Measurements from ENCODE around the gene SWT1.

SWT1 gene

DNA sequence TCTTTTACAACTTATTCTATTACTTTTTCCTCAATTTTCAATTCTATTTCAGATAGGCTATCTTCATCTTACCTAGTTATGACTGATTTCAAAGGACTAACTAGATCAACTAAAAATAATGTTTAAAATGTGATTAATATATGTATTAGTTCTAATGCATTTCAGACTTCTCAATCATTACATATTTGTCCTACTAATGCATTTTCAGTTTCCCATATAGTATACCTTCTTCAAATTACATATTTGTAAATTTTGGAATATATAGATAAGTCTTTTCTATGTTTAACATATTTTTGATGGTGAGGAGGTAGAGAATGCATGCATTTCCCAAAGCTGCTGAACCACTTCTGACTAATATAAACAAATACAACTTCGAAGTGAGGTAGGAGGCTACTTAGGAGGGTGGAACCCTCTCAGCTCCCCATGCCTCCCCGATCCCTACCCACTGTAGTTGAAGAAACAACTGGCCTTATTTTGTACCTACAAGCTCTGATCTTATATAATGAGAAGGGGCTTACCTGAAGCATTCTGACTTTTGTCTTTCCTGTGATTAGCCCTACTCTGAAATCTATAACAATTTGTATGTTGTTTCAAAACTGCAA is 2.0 kb upstream of the SWT1 start:
- peak; percentile 13 for DNase-seq (ENCODE audit: low read depth)
- peak overlapping the region; percentile 82 for H3K4me3 ChIP-seq (ENCODE audit: low read depth, low read length)
- TF ChIP-seq, protein P1, sequence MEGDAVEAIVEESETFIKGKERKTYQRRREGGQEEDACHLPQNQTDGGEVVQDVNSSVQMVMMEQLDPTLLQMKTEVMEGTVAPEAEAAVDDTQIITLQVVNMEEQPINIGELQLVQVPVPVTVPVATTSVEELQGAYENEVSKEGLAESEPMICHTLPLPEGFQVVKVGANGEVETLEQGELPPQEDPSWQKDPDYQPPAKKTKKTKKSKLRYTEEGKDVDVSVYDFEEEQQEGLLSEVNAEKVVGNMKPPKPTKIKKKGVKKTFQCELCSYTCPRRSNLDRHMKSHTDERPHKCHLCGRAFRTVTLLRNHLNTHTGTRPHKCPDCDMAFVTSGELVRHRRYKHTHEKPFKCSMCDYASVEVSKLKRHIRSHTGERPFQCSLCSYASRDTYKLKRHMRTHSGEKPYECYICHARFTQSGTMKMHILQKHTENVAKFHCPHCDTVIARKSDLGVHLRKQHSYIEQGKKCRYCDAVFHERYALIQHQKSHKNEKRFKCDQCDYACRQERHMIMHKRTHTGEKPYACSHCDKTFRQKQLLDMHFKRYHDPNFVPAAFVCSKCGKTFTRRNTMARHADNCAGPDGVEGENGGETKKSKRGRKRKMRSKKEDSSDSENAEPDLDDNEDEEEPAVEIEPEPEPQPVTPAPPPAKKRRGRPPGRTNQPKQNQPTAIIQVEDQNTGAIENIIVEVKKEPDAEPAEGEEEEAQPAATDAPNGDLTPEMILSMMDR (IDR thresholded peaks at IDR 0.05; ENCODE audit: insufficient read depth, low read depth, low read length, missing control alignments), result no peak

DNA sequence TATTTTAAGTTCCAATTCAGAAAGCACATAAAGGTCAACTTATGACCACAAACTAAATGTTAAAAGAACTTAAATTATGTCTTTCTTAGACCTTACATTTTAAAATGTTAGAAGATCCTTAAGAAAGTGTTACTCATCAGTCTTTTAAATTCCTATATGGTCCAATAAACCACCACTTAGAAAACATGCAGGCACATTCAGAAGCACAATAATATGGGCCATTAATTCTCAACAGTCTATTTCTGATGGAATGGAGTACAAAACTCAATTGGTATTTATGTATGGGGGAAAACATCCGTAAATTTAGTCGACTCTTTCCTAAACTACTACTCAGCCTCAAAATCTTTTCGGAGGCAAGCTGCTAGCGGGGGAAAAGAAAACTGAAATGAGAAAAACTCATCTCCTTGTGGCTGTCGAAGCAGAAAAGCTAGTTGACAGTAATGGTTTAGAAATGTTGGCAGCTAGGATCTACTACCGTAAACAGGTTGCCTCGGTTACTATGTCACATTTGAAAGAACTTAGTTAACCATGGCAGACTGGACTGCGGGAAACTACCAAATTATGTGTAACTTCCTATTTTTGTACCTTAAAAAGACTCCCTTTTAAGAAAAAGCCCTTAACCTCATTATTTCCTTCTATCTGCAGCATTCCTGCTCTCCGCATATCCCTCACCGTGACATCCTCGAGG is 1.2 kb upstream of the SWT1 start:
- H3K4me3 ChIP-seq (ENCODE audit: low read depth, low read length), result peak overlapping the region; percentile 82
- DNase-seq (ENCODE audit: low read depth), result peak; percentile 55
- TF ChIP-seq, protein P1 (IDR thresholded peaks at IDR 0.05; ENCODE audit: insufficient read depth, low read depth, low read length, missing control alignments), result no peak

DNA sequence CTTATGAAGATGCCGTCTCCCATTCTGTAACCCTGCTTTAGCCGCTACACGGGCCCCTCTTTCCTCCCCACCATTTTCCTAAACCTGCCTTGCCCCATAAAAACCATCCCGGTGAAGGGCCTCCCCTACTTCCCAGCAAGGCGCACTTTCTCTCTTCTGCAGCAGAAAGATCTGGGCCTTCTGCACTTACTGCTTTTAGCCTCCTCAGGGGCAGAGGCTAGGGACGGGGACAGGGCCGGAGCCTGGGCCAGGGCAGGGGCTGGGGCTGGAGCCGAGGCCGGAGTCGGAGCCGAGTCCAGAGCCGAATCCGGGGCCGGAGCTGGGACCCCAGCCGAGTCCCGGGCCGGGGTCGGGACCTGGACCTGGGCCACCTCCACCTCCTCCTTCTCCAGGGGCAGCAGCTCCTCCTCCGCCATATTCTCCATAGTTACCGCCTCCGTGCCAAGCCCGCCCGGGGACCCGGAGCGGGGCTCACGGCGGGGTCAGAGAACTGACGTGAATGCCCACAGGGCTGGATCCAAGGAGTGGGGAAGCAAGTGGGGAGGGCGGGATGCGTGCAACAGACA is 596 bp upstream of the SWT1 start:
- peak; percentile 41 for DNase-seq (ENCODE audit: low read depth)
- H3K4me3 ChIP-seq (ENCODE audit: low read depth, low read length), result peak overlapping the region; percentile 82

DNA sequence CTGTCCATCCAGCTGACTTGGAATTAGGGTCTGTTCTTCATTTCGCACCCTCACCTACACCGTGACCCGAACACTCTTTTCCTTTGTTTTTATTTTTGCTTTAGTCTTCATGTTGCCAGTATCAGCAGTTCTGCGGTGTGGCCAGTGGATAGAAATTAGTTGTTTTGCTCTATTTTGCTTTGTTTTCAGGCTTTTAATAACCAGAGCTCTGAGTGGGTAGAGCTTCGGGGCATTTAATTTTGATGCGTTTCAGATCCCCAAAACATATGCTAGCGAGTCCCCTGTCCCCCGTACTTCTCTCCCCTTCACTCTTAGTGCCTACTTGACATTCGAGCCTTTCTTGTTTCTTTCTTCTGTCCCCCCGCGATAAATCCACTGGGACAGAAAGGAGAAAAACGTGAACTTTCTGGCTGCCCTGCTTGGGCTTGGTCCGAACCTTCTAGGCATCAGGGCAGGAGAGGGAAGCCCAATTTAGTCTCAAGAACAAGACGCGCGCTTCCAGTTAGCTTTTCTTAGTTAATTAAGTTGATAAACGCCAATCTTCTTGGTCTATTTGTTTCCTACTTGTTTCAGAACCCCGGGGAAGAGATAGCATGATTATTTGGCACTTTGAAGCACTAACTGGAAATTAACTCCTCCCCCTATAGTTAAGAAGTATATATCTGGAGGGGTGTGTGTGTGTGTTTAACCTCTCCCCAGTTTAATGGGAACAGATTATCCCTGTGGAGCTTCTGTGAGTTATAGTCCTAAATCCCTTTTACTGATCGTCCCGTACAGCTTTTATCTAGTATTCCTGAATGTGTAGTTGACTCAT is 839 bp downstream of the SWT1 start:
- TF ChIP-seq, protein P1 (IDR thresholded peaks at IDR 0.05; ENCODE audit: insufficient read depth, low read depth, low read length, missing control alignments), result no peak

More for the DNA sequence above, 596 bp upstream of the SWT1 start:
- TF ChIP-seq, protein P1 (IDR thresholded peaks at IDR 0.05; ENCODE audit: insufficient read depth, low read depth, low read length, missing control alignments), result no peak

DNA sequence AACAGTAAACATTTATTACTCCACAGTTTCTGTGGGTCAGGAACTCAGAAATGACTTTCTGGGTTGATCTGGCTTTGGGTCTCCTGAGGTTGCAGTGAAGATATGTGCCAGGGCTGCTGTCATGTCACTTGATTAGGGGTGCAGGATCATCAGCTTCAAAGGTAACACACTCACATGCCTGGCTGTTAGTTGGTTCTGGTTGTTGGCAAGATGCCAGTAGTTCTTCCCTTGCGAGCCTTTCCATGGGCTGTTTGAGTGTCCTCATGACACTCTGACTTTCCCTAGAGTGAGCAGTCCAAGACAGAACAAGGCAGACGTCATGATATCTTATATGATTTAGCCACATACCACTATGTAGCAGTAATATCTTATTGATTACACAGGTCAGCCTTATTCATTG is 1.8 kb downstream of the SWT1 start:
- no peak overlapping the region for H3K4me3 ChIP-seq (ENCODE audit: low read depth, low read length)
- TF ChIP-seq, protein P1 (IDR thresholded peaks at IDR 0.05; ENCODE audit: insufficient read depth, low read depth, low read length, missing control alignments), result no peak
- DNase-seq (ENCODE audit: low read depth), result peak; percentile 2

More for the DNA sequence above, 839 bp downstream of the SWT1 start:
- DNase-seq (ENCODE audit: low read depth), result peak; percentile 8
- H3K4me3 ChIP-seq (ENCODE audit: low read depth, low read length), result peak overlapping the region; percentile 82

DNA sequence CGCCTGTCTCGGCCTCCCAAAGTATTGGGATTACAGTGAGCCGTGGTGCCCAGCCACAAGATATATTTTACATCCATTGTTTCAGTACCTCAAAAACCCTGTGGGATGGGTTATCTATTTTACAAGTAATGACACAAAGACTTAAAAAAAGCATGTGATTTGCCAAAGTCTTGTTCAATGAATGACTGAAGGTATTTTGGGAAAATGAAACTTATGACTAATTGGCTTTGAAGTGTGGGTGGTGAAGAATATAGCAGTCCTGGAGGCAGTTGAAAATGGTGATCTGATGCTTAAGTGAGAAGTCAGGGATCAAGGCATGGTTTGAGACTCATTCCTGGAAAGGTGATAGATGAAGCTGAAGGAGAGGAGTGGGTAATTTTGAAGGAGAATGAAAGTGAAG is 3.0 kb downstream of the SWT1 start:
- peak; percentile 5 for DNase-seq (ENCODE audit: low read depth)
- H3K4me3 ChIP-seq (ENCODE audit: low read depth, low read length), result no peak overlapping the region
- TF ChIP-seq, protein P1 (IDR thresholded peaks at IDR 0.05; ENCODE audit: insufficient read depth, low read depth, low read length, missing control alignments), result no peak
